Tibial nerve (tissue), 3 donors: ENCODE results near the gene YOD1.

Experiments used
- POLR2A ChIP-seq, 2 donors: fragments of 450-650 bp; IDR thresholded peaks; one replicate each; pipeline ENCODE4 v1.6.1; 2017; ENCODE audit warnings: antibody characterized with exemption in 2 of 2, mild to moderate bottlenecking in 2 of 2, moderate library complexity in 2 of 2
- TF ChIP-seq, protein P1 (sequence below), 5 experiments: fragments of 200-600 bp in 3 of 5; fragments of 450-650 bp in 2 of 5; sonication (generic) in 3 of 5; IDR thresholded peaks; one replicate each; pipeline ENCODE4 v1.5.1; 2016 to 2019; ENCODE audit warnings: antibody characterized with exemption in 5 of 5, mild to moderate bottlenecking in 3 of 5, moderate library complexity in 2 of 5

DNA sequence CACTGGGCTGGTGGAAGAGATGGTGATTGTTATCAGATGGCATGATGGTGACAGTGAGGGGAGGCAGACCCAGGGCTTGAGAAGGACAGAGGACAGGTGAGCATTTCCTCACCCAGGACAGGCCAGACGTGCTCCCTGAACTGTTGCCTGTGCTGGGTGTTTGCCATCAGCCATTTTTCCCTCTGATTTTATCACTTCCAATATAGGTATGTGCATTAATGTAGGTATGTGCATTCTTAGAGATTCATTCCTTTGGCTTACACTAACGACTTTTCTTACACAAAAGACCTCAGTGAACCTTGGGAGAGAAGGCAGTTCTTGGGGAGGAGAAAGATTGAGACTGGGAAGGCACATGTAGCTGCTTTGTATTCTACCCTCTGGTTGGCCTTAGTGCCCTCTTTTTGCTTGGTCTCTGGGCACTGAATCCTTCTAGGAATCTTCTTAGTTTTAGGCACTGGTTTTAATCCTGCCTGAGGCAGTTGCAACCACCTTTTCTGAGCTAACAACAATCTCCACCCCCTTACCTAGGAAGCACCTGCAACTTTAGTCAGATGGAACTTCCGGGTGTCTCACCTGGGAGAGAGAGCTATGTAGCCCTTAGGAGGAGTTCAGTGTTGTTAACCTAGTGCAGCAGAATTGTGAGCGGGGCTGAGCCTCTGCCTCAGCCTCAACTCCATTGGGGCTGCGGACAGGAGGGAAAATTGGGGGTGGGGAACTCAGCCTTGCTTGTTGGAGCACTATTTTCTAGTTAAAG lies 49.3 kb downstream of the YOD1 start:
- TF ChIP-seq, protein P1, sequence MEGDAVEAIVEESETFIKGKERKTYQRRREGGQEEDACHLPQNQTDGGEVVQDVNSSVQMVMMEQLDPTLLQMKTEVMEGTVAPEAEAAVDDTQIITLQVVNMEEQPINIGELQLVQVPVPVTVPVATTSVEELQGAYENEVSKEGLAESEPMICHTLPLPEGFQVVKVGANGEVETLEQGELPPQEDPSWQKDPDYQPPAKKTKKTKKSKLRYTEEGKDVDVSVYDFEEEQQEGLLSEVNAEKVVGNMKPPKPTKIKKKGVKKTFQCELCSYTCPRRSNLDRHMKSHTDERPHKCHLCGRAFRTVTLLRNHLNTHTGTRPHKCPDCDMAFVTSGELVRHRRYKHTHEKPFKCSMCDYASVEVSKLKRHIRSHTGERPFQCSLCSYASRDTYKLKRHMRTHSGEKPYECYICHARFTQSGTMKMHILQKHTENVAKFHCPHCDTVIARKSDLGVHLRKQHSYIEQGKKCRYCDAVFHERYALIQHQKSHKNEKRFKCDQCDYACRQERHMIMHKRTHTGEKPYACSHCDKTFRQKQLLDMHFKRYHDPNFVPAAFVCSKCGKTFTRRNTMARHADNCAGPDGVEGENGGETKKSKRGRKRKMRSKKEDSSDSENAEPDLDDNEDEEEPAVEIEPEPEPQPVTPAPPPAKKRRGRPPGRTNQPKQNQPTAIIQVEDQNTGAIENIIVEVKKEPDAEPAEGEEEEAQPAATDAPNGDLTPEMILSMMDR (IDR thresholded peaks at IDR 0.05) = no peak
- TF ChIP-seq POLR2A (IDR thresholded peaks at IDR 0.05) = no peak
